Activated T-helper 2 cell treated with anti-CD3 and anti-CD28 coated beads, Interferon-gamma antibody, Interleukin-2, Interleukin-4, amounts not matched to agents 10 μg/mL and 5 μg/mL and 100 μg/mL, durations not matched to agents 14 hours and 24 hours and 36 hours (primary cell): ENCODE measurements around the gene CLVS2. TPM values are rescaled to one million over a fixed set of nuclear protein-coding genes. Genes with fewer than 3 reads are reported as not detected.

ENCODE experiments used
- DNase-seq: peaks from one replicate; pipeline ENCODE4 v3.0.0; 2021; ENCODE audit warnings: low spot score
- H3K27ac Mint-ChIP-seq: one replicate; pipeline ENCODE4 v1.8.0; 2021; ENCODE audit warnings: mixed read lengths
- H3K27me3 Mint-ChIP-seq: one replicate; pipeline ENCODE4 v1.8.0; 2021; ENCODE audit warnings: low read depth, mixed read lengths
- H3K36me3 Mint-ChIP-seq: one replicate; pipeline ENCODE4 v1.8.0; 2021; ENCODE audit warnings: low read depth, mixed read lengths
- H3K4me1 Mint-ChIP-seq: one replicate; pipeline ENCODE4 v1.8.0; 2021; ENCODE audit warnings: low read depth, mixed read lengths
- H3K4me3 Mint-ChIP-seq: one replicate; pipeline ENCODE4 v1.8.0; 2021; ENCODE audit warnings: low read depth, mild to moderate bottlenecking, moderate library complexity, mixed read lengths
- H3K9me3 Mint-ChIP-seq: one replicate; pipeline ENCODE4 v1.8.0; 2021; ENCODE audit warnings: mixed read lengths
- intact Hi-C: fragments of 100-400 bp; cut with micrococcal nuclease; formaldehyde crosslinking; loops from one replicate; pipeline ENCODE4 v1.15.1; 2023
- total RNA-seq: library from RNA; stranded (reverse); gene quantifications from 2 replicates; pipeline ENCODE4 v1.2.3, GENCODE V29; 2022

Gene CLVS2
- total RNA-seq, 1 donor from 2014 or later = not detected

DNA sequence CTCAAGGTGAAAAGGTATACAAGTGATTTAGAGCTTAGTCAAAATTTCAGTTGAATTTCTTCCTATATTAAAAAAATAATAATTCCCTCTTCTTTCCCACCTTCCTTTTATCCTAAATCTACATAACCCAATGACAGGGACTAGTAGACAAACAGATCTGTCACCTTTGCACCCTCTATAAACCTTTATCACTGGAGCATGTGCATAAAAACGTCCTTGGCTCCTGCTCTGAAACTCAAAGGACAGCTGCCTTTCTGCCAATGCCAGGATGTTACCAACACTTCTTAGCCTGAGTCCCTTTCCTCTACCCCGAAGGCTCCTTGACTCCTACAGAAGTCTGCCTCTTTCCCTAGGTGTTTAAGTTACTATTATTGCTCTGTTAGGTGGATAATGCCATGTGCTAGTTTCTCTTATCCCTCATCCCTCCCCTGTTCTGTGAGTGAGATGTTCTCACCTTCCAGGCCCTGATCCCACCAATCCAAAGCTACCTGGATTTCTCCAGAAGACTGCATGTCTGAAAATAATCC lies 4.3 kb downstream of the CLVS2 start:
- H3K4me1 Mint-ChIP-seq = no peaks in the 10 kb centered on the region

DNA sequence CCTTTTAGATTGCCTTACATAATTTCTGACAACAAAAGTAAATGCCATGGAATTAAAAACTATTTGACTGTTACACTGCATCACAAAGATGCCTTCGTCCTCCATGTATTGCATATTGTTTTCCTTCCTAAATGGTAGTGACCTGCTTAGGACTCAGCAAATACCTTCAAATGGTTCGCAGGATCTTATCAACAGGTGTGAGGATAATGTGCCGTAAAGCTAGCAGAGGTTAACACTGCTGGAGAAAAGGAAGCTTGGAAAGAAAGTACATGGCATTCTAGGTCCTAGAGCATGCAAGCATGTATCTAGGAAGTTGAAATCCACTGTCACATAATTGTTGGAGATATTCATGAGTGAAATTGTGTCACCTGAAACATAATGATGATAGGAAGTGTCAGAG lies 5.5 kb downstream of the CLVS2 start:
- Mint-ChIP-seq H3K9me3 (no peaks in the 10 kb centered on the region), H3K4me1 (no peaks in the 10 kb centered on the region), H3K4me3 (no peak overlapping the region), H3K36me3 (no peaks in the 10 kb centered on the region), H3K27ac (no peak overlapping the region), H3K27me3 (peaks cover 13% of the 10 kb centered on the region)
- intact Hi-C loops = no loop called here
- DNase-seq = no peak

More for the DNA sequence above, 4.3 kb downstream of the CLVS2 start:
- Mint-ChIP-seq H3K27ac (no peak overlapping the region), H3K9me3 (no peaks in the 10 kb centered on the region), H3K36me3 (no peaks in the 10 kb centered on the region), H3K27me3 (peaks cover 21% of the 10 kb centered on the region), H3K4me3 (no peak overlapping the region)
- intact Hi-C loops = no loop called here
- DNase-seq = no peak

DNA sequence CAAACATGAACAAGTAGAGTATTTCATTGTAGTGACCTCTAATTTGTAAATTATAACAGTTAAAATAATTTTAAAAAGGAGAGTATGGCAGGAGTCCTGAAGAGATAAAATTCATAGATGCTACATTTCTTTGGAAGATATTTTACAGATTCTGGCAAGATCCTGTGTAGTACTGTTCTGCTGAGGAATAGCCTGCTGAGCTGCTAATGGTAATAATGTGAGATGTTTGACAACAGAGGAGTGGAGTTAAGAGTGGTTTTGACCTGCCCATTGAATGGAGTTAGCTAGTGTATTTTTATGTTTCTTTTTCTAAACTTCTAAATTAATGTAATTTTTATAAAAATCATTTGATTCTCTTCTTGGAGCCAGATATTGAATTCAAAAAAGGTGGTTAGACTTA lies 11.8 kb downstream of the CLVS2 start:
- Mint-ChIP-seq H3K4me1 (no peaks in the 10 kb centered on the region), H3K4me3 (no peak overlapping the region), H3K9me3 (no peaks in the 10 kb centered on the region), H3K27ac (no peak overlapping the region), H3K27me3 (no peaks in the 10 kb centered on the region), H3K36me3 (no peaks in the 10 kb centered on the region)
- no peak for DNase-seq
- intact Hi-C loops = no loop called here

DNA sequence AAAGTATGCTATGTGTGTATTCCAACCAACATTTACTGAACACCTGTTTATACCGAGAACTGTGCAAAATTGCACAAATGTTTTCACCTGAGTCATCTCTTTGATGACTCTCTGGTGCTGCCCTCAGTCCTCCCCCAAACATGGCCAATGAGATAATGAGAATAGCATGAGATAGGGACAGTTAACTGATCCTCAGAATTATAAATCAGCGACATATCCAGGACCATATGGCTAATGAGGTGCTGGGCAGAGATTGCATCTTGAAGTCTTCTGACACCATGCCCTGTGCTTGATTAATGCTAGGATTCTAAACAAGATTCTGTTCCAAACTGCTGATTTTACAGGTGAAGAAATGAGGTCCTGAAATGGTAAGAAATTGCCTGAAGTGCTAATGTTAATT lies 13.0 kb downstream of the CLVS2 start:
- no peak for DNase-seq
- H3K9me3 Mint-ChIP-seq = no peaks in the 10 kb centered on the region
- H3K4me3 Mint-ChIP-seq = no peak overlapping the region
- H3K36me3 Mint-ChIP-seq = no peaks in the 10 kb centered on the region
- no peaks in the 10 kb centered on the region for H3K27me3 Mint-ChIP-seq
- intact Hi-C loops = no loop called here
- H3K27ac Mint-ChIP-seq = no peak overlapping the region
- H3K4me1 Mint-ChIP-seq = no peaks in the 10 kb centered on the region

DNA sequence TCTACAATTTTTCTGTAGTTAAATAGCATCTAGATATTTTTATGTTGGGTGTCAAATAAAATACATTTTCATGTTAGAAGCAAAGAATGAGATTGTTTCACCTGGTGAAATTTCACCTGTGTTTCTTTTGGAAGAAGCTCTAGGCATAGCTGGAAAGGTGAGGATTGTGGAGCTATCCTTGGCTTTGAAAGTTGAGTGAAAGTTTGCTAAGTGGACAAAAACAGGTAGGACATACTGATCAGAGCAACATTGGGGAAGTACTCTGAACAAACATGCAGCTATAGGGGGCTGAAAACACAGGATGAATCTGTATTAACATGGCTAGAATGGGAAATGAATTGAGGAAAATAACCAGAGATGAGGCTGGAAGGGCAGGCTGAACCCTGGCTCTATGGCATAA lies 18.8 kb downstream of the CLVS2 start:
- H3K4me1 Mint-ChIP-seq = no peaks in the 10 kb centered on the region
- H3K27me3 Mint-ChIP-seq = no peaks in the 10 kb centered on the region
- H3K4me3 Mint-ChIP-seq = no peak overlapping the region
- no peak overlapping the region for H3K27ac Mint-ChIP-seq
- no peaks in the 10 kb centered on the region for H3K9me3 Mint-ChIP-seq
- no peak for DNase-seq
- intact Hi-C loops = no loop called here
- H3K36me3 Mint-ChIP-seq = no peaks in the 10 kb centered on the region

DNA sequence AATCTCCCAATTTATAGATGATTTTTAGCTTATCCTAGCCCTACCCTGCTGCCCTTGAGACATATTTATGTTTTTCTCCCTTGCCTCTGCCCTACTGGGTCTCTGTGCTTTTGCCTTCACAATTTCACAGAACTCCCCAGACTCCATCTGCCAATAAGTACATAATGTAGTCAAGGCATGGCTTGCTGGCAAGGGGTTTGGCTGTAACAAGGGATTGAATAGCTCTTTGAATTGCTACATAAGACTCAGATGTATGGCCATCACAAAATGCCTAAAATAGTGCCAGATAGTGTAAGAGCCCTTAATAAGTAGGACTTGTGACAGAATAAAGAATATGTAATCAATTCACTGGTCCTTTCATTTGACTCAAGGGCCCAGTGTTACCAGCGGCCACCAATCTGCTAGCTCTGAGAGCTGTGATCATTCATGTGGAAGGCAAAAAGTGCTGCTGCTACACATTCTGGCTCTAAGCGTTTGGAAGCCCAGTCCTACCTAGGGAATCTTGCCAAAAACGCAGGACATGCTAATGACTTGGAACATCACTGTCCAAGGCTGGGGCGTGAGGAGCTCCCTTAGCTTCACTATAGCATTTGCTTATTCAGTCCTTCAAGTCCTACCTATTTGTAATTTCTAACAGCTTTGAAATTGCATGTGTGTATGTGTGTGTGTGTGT lies 20.5 kb downstream of the CLVS2 start:
- intact Hi-C loops = no loop called here
- H3K4me3 Mint-ChIP-seq = no peak overlapping the region
- H3K4me1 Mint-ChIP-seq = no peaks in the 10 kb centered on the region
- DNase-seq = no peak
- no peaks in the 10 kb centered on the region for H3K36me3 Mint-ChIP-seq
- H3K27me3 Mint-ChIP-seq = no peaks in the 10 kb centered on the region
- no peaks in the 10 kb centered on the region for H3K9me3 Mint-ChIP-seq
- H3K27ac Mint-ChIP-seq = no peak overlapping the region

DNA sequence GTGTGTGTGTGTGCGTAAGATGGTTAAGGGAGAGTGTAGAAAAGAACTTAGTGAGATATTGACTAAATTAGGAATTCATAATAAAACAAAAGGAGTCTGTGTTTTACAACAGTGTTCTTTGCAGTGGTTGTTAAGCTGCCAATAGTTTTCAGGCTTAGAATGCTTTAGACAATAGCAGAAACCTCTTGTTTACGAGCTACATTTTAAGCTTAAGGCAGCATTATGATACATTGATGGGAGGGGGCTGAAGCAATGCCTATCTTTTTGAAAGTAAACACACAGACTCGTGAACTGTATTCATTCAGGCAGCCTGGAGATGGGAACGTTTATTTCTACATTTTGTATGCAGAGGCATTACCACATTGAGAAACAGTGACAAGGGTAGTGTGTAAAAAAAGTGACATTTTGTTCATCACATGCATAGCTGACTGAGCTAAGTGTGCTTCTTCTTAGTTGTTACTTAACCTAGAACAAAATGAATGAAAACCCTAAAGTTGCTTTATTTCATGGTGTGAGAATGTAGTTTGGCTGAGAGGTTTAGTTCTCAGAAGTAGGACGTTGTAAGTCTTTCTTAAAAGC lies 21.2 kb downstream of the CLVS2 start:
- Mint-ChIP-seq H3K4me1 (no peaks in the 10 kb centered on the region), H3K27ac (no peak overlapping the region), H3K4me3 (no peak overlapping the region), H3K36me3 (no peaks in the 10 kb centered on the region), H3K27me3 (no peaks in the 10 kb centered on the region), H3K9me3 (no peaks in the 10 kb centered on the region)
- intact Hi-C loops = no loop called here
- no peak for DNase-seq

DNA sequence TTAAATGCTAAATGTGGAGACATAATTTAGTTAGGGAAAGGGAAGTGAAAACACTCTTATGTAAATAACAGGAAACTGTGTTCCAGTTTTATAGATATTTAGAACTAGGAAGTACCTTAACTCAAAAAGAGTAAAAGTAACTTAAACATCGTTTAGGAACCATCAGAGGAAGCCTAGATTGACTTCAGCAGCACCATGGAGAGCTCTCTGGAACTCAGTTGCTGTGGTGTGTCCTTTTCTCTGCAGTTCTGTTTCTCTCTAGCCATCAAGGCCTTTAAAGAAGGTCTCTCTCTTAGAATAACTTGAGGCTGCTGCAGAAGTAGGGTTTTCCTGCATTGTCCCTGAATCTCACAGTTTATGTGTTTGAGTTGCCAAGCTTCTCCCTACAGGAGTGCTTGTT lies 26.9 kb downstream of the CLVS2 start:
- no peak overlapping the region for H3K27ac Mint-ChIP-seq
- no peaks in the 10 kb centered on the region for H3K36me3 Mint-ChIP-seq
- H3K9me3 Mint-ChIP-seq = no peaks in the 10 kb centered on the region
- no peaks in the 10 kb centered on the region for H3K27me3 Mint-ChIP-seq
- no peaks in the 10 kb centered on the region for H3K4me1 Mint-ChIP-seq
- DNase-seq = no peak
- intact Hi-C loops = no loop called here
- H3K4me3 Mint-ChIP-seq = no peak overlapping the region

DNA sequence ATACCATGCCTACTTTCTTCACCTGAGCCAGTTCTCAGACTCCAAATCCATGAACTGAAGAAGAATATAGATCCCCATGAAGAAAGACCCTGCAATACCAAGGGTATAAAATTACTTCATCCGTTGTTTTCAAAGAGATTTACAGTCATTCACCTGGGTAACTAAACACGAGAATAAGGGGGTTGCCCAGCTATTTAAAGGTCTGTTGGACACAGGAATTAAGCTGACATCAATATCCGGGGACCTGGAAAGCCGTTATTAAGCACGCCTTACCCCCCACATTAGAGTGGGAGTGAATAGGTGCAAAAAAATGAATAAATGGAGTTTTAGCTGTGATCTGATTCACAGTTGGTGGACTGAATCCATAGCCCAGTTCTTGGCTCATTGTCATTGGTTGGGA lies 28.9 kb downstream of the CLVS2 start:
- Mint-ChIP-seq H3K36me3 (no peaks in the 10 kb centered on the region), H3K4me1 (no peaks in the 10 kb centered on the region), H3K27ac (no peak overlapping the region), H3K4me3 (no peak overlapping the region), H3K27me3 (no peaks in the 10 kb centered on the region), H3K9me3 (no peaks in the 10 kb centered on the region)
- intact Hi-C loops = no loop called here
- no peak for DNase-seq

DNA sequence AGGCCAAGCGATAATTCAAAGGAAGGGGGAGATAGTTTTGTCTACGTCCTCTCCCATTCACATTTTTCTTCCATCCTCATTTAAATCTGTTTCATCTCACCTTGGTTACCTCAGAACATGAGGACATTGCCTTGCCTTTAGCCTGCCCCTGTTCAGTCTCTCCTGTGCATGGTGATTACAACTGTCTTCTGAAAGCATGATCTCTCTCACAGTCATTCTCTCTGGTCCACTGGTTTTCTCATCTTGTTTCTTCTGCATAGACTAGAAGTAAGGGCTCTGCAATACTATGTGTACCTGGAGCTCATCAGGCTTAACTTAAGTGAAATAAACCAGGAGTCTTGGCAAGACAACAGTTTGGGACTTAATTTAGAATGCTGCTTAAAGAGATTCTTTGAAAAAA lies 31.4 kb downstream of the CLVS2 start:
- no peaks in the 10 kb centered on the region for H3K27me3 Mint-ChIP-seq
- DNase-seq = no peak
- H3K4me3 Mint-ChIP-seq = no peak overlapping the region
- no peaks in the 10 kb centered on the region for H3K9me3 Mint-ChIP-seq
- intact Hi-C loops = no loop called here
- H3K27ac Mint-ChIP-seq = no peak overlapping the region
- H3K36me3 Mint-ChIP-seq = no peaks in the 10 kb centered on the region
- no peaks in the 10 kb centered on the region for H3K4me1 Mint-ChIP-seq

DNA sequence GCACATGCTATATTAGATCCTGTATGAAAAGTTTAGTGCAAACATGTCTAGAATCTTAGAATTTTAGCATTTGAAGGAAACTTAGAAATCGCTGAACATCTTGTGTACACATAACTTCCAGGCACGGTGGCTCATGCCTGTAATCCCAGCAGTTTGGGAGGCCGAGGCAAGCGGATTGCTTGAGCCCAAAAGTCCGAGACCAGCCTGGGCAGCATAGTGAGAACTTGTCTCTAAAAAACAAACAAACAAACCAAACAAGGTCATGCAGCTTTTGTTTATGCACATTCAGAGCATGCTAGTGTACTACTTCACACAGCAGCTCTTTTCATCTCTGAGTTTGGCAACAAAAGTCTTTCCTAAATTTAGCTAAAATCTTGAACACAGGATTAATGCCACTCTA lies 32.2 kb downstream of the CLVS2 start:
- H3K4me1 Mint-ChIP-seq = no peaks in the 10 kb centered on the region
- DNase-seq = no peak
- H3K27ac Mint-ChIP-seq = no peak overlapping the region
- no peaks in the 10 kb centered on the region for H3K36me3 Mint-ChIP-seq
- H3K9me3 Mint-ChIP-seq = no peaks in the 10 kb centered on the region
- intact Hi-C loops = no loop called here
- H3K27me3 Mint-ChIP-seq = no peaks in the 10 kb centered on the region
- no peak overlapping the region for H3K4me3 Mint-ChIP-seq

DNA sequence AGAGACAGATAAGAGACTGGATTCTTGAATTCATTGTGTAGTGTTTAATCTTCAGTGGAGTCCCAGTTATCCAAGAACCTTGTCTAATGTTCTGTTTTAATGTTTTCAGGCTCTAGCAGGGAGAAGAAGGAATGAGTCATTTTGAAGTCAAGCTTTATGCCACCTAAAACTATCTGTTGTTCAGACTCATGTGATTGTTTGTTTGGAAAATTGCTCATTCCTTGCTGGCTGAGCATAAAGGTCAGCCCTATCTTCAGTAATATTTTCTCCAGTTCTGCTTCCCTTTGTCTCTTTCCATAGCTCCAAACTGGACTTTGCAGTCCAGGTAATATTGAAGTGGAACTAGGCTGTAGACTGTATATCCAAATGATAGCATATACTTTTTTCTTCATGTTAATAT lies 34.2 kb downstream of the CLVS2 start:
- no peak for DNase-seq
- no peak overlapping the region for H3K4me3 Mint-ChIP-seq
- H3K9me3 Mint-ChIP-seq = no peaks in the 10 kb centered on the region
- H3K36me3 Mint-ChIP-seq = no peaks in the 10 kb centered on the region
- intact Hi-C loops = no loop called here
- H3K27me3 Mint-ChIP-seq = no peaks in the 10 kb centered on the region
- no peaks in the 10 kb centered on the region for H3K4me1 Mint-ChIP-seq
- no peak overlapping the region for H3K27ac Mint-ChIP-seq

DNA sequence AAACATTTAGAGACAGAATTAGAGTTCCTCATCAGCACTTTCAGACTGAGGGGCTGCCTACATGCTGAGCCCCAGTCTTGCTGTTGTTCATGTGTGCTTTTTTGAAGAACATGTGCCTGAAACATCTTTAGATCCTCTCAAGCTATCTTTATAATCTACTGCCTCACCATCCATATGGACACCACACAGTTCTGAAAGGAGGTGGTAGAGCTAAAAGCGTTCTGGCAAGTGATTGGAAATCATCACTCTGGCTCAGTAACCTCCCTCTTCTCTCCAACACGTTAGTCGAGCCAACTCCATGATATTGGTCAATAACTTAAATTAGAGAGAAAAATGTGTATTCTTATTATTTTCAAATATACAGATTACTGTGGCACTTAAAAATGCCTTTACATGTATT lies 40.6 kb downstream of the CLVS2 start:
- no peaks in the 10 kb centered on the region for H3K36me3 Mint-ChIP-seq
- DNase-seq = no peak
- no peak overlapping the region for H3K4me3 Mint-ChIP-seq
- intact Hi-C loops = no loop called here
- no peak overlapping the region for H3K27ac Mint-ChIP-seq
- no peaks in the 10 kb centered on the region for H3K27me3 Mint-ChIP-seq
- no peaks in the 10 kb centered on the region for H3K9me3 Mint-ChIP-seq
- H3K4me1 Mint-ChIP-seq = no peaks in the 10 kb centered on the region
